ENCODE data around the gene CPNE5.

GRCh38 chr6:36784376-36784636 lies 54.9 kb downstream of the CPNE5 start:
- TF ChIP-seq CTCF (IDR thresholded peaks at IDR 0.05) (no peak), POLR2A (IDR thresholded peaks at IDR 0.05) (no peak)

Data from Peyer's patch (tissue), 4 donors.